Measurements from ENCODE around the gene MFAP2.

MFAP2 gene, protein sequence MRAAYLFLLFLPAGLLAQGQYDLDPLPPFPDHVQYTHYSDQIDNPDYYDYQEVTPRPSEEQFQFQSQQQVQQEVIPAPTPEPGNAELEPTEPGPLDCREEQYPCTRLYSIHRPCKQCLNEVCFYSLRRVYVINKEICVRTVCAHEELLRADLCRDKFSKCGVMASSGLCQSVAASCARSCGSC

DNA sequence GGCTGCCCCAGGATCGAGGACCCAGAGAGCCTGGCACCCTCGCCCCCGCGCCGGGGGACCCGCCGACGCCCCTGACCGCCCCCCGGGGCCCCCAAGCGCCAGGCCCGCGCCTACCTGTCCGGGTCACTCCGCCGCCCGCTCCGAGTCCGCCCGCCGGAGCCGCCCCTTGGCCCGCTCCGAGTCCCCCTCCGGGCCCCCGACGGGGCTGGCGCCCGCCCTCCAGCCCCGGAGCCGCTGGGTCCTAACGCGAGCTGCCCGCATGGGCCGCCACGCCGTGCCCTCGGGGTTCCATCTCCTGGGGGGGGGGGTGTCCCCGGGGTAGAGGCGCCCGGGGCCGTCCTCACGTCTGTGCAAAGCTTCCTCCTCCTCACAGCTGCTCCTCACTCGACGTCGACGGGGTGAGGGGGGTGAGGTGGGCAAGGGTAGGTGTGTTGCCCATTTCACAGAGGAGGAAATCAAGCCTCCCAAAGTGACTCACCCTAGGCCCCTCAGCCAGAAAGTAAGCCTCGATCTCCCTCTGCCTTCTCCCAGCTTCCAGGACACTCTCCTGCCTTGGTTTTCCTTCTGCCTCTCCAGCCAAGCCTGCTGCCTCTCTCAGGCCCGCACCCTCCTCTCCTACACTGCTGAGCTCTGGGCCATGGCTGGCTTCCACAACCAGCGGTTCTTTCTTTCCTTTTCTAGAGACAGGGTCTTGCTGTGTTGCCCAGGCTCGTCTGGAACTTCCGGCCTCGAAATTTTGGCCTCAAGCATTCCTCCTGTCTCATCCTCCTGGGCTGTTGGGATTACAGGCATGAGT lies at the start of gene MFAP2:
MFAP2 (minus strand) TSS at position 148 of the 796 bp plus-strand sequence. CDS start 2,347 bp downstream, outside the sequence.
- DNase-seq: no peak

GRCh38 chr1:17030206-17030605 lies 49.8 kb upstream of the MFAP2 start:
- DNase-seq: no peak

DNA sequence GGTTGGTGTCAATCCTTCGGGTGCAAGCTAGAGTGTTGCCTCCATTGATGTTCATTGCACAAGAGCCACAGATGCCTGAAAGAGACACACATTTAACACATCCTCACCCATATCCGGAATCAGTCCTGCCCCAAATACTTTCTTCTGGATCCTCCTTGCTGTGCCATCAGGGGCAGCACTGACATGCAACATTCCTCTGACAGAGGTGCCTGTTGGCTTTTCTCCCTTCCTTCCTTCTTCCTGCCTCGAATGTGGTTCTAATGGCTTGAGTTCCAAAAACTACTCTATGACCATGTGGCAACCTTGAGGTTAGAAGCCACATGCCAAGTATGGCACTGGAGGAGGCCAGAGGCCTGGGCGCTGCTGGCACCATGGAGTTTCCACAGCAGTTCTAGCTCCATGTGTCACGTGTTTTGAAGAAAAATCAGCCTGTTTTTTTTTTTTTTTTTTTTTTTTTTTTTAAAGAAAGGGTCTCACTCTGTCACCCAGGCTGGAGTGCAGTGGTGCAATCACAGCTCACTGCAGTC lies 48.3 kb upstream of the MFAP2 start:
- DNase-seq: peak; percentile 15

- no peak for DNase-seq
Measured at GRCh38 chr1:17027900-17028299, 47.5 kb upstream of the MFAP2 start.

DNA sequence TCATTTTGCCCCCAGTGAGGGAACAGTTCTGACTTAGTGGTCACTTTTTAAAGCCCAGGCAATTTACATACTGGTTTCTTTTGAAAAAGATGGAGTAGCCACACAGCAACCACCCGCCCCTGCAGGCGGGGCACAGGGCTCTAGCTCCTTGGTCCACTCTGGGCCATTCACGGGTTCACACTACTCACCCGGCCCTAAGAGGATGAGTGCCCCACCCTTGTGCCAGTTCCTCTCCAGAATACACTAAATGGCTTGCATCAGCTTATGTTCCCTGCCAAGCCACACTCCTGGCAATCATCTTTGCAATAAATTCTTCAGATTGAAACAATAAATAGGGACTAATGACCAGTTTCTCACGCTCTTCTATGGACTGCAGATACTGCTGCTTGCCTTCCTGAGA lies 47.0 kb upstream of the MFAP2 start:
- DNase-seq: peak; percentile 23

- DNase-seq: no peak
Measured at GRCh38 chr1:17024721-17025120, 44.3 kb upstream of the MFAP2 start.

- no peak for DNase-seq
Measured at GRCh38 chr1:17023573-17023972, 43.2 kb upstream of the MFAP2 start.

DNA sequence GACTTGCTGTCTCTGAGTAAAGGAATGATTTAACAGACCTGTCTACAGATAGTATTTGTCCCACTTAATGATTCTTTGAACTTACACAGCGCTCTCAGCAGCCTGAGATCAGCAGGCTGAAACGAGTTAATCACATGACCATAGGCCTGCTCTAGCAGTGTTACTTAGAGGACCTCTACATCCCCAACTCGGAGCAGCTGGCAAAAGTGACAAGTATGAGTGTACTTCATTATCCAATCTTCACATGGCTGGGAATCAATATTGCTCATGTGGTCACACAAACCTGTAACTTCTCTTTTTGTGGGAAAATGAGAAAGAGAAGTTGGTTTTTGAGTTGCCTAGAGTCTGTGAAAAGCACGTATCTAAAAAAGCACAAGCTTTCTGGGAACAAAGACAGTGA lies 42.7 kb upstream of the MFAP2 start:
- DNase-seq: no peak

DNA sequence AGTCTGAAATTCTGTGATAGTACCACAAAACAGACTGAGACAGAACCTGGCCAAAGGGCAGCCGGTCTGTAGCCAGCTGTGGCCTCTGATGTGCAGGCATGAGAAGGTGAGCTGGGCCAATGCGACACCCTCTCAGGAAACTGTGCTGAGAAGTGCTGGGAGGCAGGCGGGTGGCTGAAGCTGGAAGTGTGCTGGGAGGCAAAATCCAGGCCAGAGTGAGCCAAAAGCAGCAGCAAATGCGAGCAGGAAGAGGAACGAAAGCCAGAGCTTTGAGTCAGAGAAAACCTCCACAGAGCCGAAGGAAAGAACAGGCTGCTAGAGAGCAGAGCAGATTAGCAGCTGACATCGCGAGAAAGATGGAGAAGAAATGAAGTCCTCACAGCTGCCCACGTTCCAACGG lies 41.5 kb upstream of the MFAP2 start:
- DNase-seq: no peak

DNA sequence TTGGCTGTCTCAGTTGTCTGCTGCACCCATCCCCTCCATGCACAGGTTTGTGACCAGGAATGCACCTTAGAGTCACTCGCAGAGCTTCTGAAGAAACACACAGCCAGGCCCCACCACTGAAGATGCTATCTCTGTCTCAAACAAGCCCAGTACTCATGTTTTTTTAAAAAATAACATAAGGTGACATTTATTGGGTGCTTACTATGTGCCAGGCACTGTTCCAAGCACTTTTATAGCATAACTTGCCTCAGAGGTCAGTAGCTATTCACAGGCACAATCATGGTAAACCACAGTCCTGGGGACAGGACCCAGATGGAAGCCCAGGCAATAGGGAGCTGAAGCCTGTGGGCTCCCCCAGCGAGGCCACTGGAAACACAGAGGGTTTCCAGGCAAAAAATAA lies 40.1 kb upstream of the MFAP2 start:
- no peak for DNase-seq

DNA sequence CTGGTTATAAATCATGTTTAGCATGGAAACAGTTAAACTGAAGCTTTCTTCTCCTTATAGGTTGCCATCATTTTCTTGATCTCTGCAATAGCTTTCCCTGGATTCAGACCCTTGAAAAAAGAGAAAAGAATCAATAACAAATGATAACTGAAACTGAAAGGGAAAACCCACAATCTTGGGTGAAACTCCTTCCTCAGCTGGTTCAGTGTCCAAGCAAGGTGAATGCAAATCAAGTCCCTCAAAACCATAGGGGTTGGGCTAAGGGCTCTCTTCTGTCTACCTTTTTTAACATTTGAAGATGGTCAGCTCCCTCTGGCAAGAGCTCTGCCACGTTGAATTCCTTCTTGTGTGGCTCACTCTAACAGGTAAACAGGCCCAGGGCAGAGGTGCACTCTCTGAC lies 38.4 kb upstream of the MFAP2 start:
- DNase-seq: no peak

DNA sequence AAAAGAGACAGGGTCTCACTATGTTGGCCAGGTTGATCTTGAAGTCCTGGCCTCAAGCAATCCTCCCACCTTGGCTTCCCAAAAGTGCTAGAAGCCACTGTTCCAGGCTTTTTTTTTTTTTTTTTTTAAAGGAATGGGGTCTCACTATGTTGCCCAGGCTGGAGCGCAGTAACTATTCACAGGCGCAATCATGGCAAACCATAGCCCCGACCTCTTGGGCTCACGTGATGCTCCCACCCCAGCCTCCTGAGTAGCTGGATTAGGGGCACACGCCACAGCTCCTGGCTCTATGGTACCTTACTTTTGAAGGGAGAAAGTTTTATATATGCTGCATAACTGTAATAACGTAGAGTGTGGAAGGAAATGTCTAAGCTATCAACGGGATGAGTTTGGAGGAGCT lies 37.0 kb upstream of the MFAP2 start:
- no peak for DNase-seq

- no peak for DNase-seq
Measured at GRCh38 chr1:17016317-17016661, 35.9 kb upstream of the MFAP2 start.

DNA sequence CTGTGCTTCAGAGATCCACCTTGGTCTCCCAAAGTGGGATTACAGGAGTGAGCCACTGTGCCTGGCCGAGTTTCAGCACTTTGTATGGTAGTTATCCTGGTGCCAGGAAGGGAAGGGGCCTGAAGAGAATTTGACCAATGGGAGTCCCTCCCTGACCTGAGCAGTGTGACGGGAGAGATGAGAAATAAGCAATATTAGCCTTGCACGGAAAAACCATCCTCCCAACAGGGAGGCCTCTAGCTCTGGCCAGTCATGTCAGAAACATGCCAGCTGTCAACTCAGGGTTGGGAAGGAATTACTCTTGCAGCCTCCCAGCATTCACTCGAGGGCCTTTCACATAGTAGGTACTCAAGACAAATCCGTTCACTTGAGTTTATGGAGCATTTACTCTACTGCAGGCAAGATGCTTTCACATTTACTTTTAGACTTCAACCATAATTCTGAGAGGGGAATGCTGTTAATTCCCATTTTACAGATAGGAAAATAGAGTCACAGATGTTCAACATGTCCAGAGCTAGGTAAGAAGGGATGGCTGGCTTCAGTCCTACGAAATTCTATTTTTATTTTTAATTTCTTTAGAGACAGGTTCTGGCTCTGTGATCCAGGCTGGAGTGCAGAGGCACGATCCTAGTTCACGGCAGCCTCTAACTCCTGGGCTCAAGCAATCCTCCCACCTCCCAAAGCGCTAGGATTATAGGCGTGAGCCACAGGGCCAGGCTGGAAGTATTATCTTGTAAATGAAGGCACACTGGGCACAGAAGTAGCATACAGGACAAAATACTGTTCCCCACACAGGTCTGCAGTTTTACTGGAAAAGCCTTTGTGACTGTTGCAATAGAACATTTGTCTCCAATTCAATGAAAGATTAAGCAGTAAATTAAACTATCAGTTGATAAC lies 34.5 kb upstream of the MFAP2 start:
- DNase-seq: no peak

GRCh38 chr1:17013491-17014320 lies 33.3 kb upstream of the MFAP2 start:
- no peak for DNase-seq

DNA sequence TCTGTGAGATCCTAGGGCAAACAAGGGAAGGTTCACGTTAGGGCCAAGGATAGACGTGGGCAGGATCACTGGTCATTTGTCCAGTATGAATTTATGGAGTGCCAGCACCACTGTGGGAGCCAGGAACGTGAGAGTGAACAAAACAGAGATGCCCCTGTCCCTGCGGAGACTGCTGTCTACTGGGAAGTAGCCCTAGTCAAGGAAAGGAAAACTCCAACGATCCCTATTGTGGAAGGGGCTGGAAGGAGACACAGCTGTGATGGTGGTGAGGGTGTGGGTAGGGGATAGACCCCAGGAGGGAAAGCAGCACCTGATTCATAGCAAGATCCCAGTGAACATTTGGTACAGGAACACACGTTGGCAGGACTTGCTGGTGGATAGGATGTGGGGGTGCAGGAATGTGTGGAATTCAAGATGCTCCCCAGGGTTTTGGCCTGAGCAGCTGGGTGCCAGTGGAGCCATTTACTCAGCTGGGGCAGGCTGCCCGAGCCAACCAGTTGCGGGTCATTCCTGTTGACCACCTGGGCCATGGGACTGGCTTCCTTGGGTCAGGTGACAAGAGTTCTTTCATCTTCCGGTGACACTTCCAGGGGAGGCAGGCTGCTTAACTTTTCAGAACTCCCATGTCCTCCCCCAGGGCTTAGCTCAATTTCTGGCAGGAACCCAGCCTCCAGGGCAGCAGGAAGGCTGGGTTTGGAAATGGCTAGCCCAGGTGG lies 32.5 kb upstream of the MFAP2 start:
- no peak for DNase-seq

DNA sequence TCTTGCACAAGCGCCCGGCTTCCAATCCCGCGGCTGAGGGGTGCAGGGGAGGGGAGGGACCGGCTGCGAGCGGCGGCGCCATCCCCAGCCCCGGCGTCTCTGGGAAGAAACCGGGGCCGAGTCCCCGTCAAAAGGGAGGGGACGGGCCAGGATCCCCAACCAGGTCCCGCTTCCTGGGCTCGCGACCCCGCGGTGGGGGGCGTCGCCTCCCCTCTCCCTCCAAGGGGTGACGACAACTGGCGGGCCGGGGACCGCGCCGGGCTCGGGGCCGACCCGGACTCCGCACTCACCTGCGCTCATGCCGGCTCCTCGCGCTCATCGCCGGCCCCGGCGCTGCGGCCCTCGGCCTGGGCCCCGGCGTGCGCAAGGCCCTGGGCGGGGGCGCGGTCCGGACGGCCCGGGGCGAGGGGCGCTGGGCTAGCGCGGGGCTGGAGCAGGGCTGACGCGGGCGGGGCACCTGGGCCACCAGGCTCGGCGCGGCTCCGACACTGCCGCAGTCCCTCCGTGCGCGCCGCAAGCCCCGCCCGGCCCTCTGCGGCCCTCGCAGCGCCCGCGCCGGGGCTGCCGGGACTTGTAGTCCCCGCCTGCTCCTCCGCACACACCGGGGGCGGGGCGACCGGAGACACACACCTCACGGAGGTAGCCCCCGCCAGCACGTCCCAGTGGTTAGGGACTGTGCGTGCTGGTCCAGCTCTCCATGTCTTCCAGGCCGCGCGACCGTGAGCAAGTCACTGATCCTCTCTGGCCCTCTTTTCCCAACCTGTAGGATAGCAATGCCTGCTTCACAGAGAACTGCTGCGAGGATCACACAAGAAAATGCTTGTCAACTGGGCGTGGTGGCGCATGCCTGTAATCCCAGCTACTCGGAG lies 31.3 kb upstream of the MFAP2 start, which contains the start of gene ATP13A2:
ATP13A2 (minus strand) TSS at position 490 of the 869 bp plus-strand sequence; CDS start at position 300, 190 bp downstream.
- peak; percentile 89 for DNase-seq

GRCh38 chr1:17011092-17011438 lies 30.6 kb upstream of the MFAP2 start:
- DNase-seq: no peak

DNA sequence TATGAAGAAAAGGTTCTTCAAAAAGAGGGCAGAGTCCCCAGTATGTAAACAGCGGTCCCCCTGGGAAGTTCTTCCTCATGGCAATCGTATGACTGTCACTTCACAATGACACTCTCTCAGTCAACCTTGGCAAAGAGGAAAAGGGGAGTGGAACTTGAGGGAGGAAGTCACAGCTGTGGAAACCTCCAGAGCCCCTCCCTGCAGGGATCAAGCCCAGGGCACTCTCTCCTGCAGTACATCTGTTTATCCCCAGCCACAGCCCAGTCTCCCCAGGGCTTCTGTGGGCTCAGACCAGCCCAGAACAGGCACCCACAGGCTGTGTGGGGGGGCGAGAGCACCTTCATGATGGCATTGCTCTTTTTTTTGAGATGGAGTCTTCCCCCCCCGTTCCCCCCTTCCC lies 29.3 kb upstream of the MFAP2 start:
- no peak for DNase-seq

- no peak for DNase-seq
Measured at GRCh38 chr1:17008208-17008855, 27.9 kb upstream of the MFAP2 start.

Data from activated CD8-positive, alpha-beta memory T cell treated with anti-CD3 and anti-CD28 coated beads, Interleukin-2, amount 50 U/mL, for 48 hours (primary cell).